Lower lobe of right lung (tissue), 2 donors: ENCODE data around the gene USF3. TPM values are rescaled to one million over a fixed set of nuclear protein-coding genes. Genes with fewer than 3 reads are reported as not detected.

Experiments
- ATAC-seq, 2 donors: fragments of 200-7000 bp; cut with Tn5 transposase; one replicate each; pipeline ENCODE4 v1.9.1; 2020 to 2022; ENCODE audit warnings: mild to moderate bottlenecking in 2 of 2, moderate library complexity in 2 of 2
- DNase-seq: peaks from one replicate; pipeline ENCODE4 v3.0.0-alpha.2; 2020
- H3K27ac ChIP-seq: fragments of 200-600 bp; one replicate; pipeline ENCODE4 v1.8.0; 2022
- H3K27me3 ChIP-seq: fragments of 200-600 bp; one replicate; pipeline ENCODE4 v1.8.0; 2022; ENCODE audit warnings: low read depth
- H3K36me3 ChIP-seq: fragments of 200-600 bp; one replicate; pipeline ENCODE4 v1.8.0; 2022; ENCODE audit warnings: mild to moderate bottlenecking
- H3K4me1 ChIP-seq: fragments of 200-600 bp; one replicate; pipeline ENCODE4 v1.8.0; 2022
- H3K4me3 ChIP-seq: fragments of 200-600 bp; one replicate; pipeline ENCODE4 v1.8.0; 2022; ENCODE audit warnings: mild to moderate bottlenecking
- H3K9me3 ChIP-seq: fragments of 200-600 bp; one replicate; pipeline ENCODE4 v1.8.0; 2022
- CTCF ChIP-seq: fragments of 200-600 bp; IDR thresholded peaks from one replicate; pipeline ENCODE4 v1.8.0; 2022; ENCODE audit warnings: antibody characterized with exemption, mild to moderate bottlenecking
- intact Hi-C: fragments of 100-400 bp; cut with DNase I; formaldehyde crosslinking; loops from one replicate; pipeline ENCODE4 v1.11.0; 2022
- total RNA-seq: library from RNA; stranded (reverse); fragmentation: NEBNext Ultra II Directional; extraction: Animal tissue kit (Norgen Biotek cat#: 25700); gene quantifications from one replicate; pipeline ENCODE4 v1.2.1, GENCODE V29; 2021
- donor health status: DM: no; HTN: yes; CAD: no; lungs with severe emphysema.

The USF3 gene
- total RNA-seq, 1 donor from 2014 or later: 20.9 TPM

- Histone ChIP-seq H3K4me1 (peaks cover 11% of the 10 kb centered on the region), H3K36me3 (no peaks in the 10 kb centered on the region), H3K4me3 (no peak overlapping the region), H3K27me3 (no peaks in the 10 kb centered on the region), H3K9me3 (peaks cover 9% of the 10 kb centered on the region), H3K27ac (peak overlapping the region; percentile 8)
- DNase-seq (no peak), ATAC-seq (no peak)
- intact Hi-C loops: no loop called here
- no peak for TF ChIP-seq CTCF
These were observed 11.3 kb downstream of the USF3 start for GRCh38 chr3:113685124-113685523.

- no peaks in the 10 kb centered on the region for H3K27me3 ChIP-seq
- intact Hi-C loops: no loop called here
- TF ChIP-seq CTCF: no peak
- H3K9me3 ChIP-seq: peaks cover 9% of the 10 kb centered on the region
- no peaks in the 10 kb centered on the region for H3K36me3 ChIP-seq
- no peak overlapping the region for H3K27ac ChIP-seq
- no peak overlapping the region for H3K4me3 ChIP-seq
- peaks cover 11% of the 10 kb centered on the region for H3K4me1 ChIP-seq
- DNase-seq (no peak), ATAC-seq (no peak)
These were observed 12.1 kb downstream of the USF3 start for GRCh38 chr3:113684271-113684819.

- H3K27me3 ChIP-seq: no peaks in the 10 kb centered on the region
- TF ChIP-seq CTCF: no peak
- no peak overlapping the region for H3K27ac ChIP-seq
- no peak for DNase-seq
- no peaks in the 10 kb centered on the region for H3K9me3 ChIP-seq
- no peaks in the 10 kb centered on the region for H3K4me1 ChIP-seq
- intact Hi-C loops: no loop called here
- no peak for ATAC-seq
- no peak overlapping the region for H3K4me3 ChIP-seq
- peaks cover 34% of the 10 kb centered on the region for H3K36me3 ChIP-seq
These were observed 17.7 kb downstream of the USF3 start for GRCh38 chr3:113678773-113679172.

- Histone ChIP-seq H3K27ac (no peak overlapping the region), H3K36me3 (peaks cover 44% of the 10 kb centered on the region), H3K9me3 (no peaks in the 10 kb centered on the region), H3K4me1 (no peaks in the 10 kb centered on the region), H3K4me3 (no peak overlapping the region), H3K27me3 (no peaks in the 10 kb centered on the region)
- TF ChIP-seq CTCF: no peak
- ATAC-seq: no peak
- intact Hi-C loops: no loop called here
- DNase-seq: no peak
These were observed 18.7 kb downstream of the USF3 start for GRCh38 chr3:113677737-113678136.

GRCh38 chr3:113676261-113676660 lies 20.2 kb downstream of the USF3 start:
- no peak overlapping the region for H3K4me3 ChIP-seq
- no peaks in the 10 kb centered on the region for H3K27me3 ChIP-seq
- DNase-seq (no peak), ATAC-seq (no peak)
- peaks cover 51% of the 10 kb centered on the region for H3K36me3 ChIP-seq
- no peak overlapping the region for H3K27ac ChIP-seq
- H3K4me1 ChIP-seq: no peaks in the 10 kb centered on the region
- intact Hi-C loops: no loop called here
- no peak for TF ChIP-seq CTCF
- H3K9me3 ChIP-seq: no peaks in the 10 kb centered on the region

GRCh38 chr3:113673593-113673992 lies 22.8 kb downstream of the USF3 start:
- DNase-seq (no peak), ATAC-seq (no peak)
- Histone ChIP-seq H3K4me1 (no peaks in the 10 kb centered on the region), H3K4me3 (no peak overlapping the region), H3K9me3 (no peaks in the 10 kb centered on the region), H3K27me3 (no peaks in the 10 kb centered on the region), H3K36me3 (peaks cover 59% of the 10 kb centered on the region), H3K27ac (no peak overlapping the region)
- intact Hi-C loops: no loop called here
- no peak for TF ChIP-seq CTCF
